ENCODE data around the gene TPD52L1.
"Not testable (repeated sequence)": the region's sequence is repeated elsewhere in the genome, so short reads cannot be mapped to it uniquely, and the experiment has no call there.

TPD52L1 gene

DNA sequence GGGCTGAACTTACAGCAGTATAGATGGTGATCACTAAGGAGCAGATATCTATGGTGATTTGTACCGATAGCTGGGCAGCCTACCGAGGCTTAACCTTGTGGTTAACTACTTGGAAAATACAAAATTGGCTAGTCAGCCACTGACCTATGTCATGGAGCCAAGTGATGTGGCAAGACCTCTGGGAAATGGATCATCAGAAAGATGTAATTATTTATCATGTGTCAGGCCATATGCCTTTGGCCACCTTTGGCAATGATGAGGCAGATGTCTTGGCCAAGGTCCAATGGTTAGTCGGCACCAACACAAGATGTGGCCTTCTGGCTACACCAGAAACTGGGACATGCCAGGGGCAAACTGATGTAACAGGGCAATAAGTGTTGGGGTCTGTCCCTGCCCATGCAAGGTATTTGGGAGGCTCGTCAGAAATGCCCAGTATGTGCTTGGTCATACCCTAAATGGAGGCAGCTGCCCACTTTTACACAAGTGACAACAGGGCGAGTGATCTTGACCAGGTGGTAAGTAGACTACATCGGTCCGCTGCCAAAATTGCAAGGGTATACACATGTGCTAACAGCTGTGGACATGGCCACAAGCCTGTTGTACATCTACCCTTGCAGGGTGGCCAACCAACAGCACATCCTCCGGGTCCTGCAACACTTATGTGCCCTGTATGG, 118.0 kb downstream of the TPD52L1 start:
- no peak for DNase-seq (ENCODE audit: low spot score)

DNA sequence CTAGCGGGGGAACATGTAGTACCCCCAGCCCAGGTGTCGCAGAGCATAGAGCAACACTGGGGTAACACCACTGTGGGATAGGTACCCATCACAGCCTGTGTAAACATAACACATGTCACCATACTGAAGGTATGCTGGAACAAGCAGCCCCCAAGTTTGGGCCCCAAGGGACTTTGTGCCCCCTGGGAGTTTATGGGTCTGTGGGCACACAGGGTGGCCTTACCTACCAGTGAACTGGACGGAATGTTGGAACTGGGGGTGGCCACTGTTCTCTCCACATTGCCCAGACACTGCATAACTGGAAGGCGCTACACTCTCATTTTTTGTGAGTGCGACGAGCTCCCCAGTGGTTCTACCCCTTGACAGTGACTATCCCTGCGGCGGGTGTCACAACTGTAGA, 119.7 kb downstream of the TPD52L1 start:
- DNase-seq (ENCODE audit: low spot score) = no peak

DNA sequence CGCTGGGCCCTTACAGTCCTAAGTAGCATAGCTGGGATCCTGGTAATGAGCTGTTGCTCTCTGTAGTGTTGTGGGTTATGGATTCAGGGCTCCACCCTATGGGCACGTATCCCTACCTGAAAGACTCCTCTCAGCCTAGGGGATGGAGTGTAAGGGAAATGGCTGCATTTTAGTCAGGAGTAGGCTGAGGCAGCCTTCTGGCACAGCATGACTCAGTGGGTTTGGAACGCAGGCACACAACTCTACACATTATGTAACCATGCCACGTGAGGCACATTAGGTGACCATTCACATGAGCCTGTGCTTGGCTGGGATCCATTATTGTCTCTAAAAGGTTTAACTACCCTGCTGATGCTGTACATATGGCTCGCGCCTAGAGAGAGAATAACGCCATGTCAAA, 120.4 kb downstream of the TPD52L1 start:
- no peak for DNase-seq (ENCODE audit: low spot score)

DNA sequence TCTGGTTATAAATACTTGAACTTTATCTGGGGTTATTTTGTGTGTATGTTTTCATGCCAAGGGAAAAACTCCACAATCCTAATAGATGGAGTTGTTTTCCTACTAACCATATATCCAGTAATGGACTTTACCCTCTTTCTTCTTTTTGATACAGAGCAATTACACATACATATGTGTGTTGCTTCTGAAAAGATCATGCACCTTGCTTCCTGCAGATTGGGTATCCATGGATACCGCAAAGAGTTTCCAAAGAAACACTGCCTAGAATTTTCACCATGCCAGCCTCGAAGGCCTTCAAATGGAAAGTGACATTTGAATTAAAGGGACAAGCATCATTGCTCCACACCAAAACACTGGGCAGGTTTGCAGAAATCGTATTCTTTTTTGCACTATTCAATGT, 121.4 kb downstream of the TPD52L1 start:
- DNase-seq (ENCODE audit: low spot score) = no peak

DNA sequence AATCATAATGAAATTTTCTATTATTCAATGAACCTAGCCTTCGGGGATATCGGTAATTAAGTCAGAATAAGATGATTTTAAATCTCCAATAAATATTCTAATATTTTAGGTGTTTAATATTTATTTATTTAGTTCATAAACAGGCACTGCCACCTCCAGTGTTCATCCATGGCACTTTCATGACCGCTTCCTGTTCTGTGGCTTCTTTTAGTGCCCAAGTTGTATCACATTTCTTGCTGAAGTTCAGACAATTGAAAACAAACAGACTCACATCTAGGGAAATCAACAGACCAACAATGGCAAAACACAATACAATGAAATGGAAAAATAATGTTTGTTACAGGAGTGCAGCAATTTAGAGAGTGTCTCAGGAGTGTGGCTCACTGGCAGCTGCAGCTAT, 122.2 kb downstream of the TPD52L1 start:
- DNase-seq (ENCODE audit: low spot score) = no peak

DNA sequence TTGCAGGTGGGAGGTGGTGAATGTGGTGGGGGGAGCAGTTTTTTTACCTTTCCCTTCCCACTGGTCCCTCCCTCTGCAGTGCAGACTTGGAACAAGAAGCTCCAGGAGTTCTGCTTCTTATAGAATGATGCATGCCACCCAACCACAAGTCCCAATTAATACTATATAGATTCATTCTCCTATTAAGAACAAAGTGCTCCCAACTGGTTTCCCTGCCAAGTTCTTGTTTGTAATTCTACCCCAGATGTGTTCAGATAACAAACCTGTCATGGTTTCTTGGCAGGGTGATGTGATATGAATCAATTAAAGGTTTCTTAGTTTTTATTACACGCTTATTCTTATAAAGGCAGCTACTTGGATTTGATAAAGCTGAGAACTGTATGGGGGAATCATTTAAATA, 124.3 kb downstream of the TPD52L1 start:
- no peak for DNase-seq (ENCODE audit: low spot score)

DNA sequence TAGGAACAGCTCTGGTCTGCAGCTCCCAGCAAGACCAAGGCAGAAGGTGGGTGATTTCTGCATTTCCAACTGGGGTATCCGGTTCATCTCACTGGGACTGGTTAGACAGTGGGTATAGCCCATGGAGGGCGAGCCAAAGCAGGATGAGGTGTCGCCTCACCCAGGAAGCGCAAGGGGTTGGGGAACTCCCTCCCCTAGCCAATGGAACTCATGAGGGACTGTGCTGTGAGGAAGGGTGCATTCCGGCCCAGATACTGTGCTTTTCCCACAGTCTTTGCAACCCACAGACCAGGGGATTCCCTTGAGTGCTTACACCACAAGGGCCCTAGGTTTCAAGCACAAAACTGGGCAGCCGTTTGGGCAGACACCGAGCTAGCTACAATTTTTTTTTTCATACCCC, 126.4 kb downstream of the TPD52L1 start:
- no peak for DNase-seq (ENCODE audit: low spot score)

DNA sequence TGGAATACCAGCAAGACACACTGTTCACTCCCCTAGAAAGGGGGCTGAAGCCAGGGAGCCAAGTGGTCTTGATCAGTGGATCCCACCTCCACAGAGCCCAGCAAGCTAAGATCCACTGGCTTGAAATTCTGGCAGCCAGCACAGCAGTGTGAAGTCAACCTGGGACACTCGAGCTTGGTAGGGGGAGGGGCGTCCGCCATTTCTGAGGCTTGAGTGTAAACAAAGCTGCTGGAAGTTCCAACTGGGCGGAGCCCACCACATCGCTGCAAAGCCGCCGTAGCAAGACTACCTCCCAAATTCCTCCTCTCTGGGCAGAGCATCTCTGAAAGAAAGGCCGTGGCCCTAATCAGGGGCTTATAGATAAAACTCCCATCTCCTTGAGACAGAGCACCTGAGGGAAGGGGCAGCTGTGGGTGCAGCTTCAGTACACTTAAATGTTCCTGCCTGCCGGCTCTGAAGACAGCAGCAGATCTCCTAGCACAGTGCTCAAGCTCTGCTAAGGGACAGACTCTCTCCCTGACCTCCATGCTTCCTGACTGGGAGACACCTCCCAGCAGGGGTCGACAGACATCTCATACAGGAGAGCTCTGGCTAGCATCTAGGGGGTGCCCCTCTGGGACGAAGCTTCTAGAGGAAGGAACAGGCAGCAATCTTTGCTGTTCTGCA, 126.9 kb downstream of the TPD52L1 start:
- not testable (repeated sequence) for DNase-seq (ENCODE audit: low spot score)

DNA sequence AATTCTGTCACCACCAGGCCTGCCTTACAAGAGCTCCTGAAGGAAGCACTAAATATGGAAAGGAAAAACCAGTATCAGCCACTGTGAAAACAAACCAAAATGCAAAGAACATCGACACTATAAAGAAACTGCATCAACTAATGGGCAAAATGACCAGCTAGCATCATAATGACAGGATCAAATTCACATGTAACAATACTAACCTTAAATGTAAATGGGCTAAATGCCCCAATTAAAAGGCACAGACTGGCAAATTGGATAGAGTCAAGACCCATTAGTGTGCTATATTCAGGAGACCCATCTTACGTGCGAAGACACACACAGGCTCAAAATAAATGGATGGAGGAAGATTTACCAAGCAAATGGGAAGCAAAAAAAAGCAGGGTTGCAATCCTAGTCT, 128.9 kb downstream of the TPD52L1 start:
- not testable (repeated sequence) for DNase-seq (ENCODE audit: low spot score)

DNA sequence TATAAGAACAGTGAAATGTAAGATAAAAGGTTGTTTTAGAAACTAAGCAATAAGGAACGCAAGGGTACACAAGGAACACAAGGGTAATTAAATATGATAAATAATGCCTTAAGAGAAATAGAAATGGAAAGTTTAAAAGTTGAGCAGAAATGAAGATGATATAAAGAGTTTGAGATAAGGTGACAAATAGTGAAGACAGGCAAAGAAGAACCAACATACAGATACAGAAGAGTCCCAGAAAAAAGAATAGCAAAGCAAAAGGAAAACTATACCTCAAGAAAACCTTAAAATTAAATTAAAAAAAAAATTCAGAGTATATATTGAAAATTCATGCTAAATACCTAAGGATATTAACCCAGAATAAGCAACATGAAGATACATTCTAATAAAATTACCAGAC, 131.8 kb downstream of the TPD52L1 start:
- DNase-seq (ENCODE audit: low spot score) = no peak

DNA sequence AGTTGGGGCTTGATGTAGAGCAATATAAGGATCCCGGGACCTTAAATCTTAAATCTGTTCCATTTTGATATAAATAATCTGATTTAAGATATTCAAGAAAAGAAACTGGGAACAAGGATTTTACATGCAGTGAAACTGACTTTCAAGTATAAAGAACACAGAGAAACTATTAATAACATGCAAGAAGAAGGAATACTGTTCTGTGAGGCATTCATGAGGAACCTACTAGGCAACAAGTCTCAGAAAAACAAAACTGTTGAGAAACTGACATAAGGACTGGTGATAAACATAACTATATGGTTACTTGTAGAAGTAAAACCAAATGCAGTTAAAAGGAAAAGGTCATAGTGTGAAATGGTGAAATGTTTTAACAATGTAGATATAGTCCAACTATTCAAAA, 132.4 kb downstream of the TPD52L1 start:
- no peak for DNase-seq (ENCODE audit: low spot score)

DNA sequence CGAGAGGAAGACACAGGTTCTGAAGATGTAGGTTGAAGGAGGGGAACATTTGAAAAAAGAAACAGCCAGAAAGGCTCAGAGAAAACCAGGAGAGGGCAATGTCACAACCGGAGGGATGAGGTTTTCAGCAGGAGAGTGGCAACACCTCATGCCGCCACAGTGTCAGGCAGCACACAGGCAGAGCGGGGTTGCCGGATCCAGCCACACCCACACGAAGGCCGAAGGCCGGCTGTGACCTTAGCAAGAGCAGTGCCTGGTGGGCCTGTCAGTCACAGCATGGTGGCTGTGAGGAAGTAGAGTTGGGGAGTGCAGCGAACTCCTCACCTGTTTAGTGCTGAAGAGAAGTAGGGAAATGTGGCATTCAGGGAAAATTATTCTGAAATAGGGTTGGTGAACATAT, 134.1 kb downstream of the TPD52L1 start:
- DNase-seq (ENCODE audit: low spot score) = no peak

DNA sequence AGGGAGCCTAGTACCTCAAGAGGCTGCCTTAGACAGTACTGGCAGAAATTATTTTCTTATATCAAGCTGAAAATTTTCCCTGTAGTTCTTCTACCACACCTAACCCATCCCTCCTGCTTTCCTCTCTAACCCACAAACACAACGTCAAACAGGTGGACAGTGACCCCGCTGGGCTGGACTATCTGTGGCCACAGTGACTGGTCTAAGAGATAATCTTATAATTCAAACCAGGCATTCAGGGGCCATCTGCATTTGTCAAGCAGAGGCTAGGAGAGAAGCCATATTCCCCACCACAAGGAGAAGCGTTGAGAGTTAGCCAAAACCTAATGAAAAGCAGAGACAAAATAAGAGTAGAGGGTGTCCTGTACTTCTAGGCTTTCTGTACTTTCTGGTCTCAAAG, 140.0 kb downstream of the TPD52L1 start:
- no peak for DNase-seq (ENCODE audit: low spot score)

DNA sequence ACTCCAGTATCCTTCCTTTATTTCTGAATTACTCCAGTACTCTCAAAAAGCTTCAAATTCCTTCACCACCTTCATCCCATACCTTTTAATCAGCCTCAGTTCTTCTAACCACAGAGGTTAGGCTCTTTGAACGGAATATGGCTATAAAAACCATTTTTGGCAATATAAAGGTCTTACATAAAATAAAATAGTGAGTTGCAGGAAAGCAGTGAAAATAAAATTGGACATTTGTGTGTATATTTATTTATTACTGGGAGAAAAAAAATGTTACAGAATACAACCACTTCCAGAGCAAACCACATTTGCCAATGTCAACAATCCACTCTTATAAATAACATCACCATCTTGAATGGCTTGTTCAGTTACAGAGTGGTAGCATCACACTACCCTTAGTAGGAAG, 140.5 kb downstream of the TPD52L1 start:
- no peak for DNase-seq (ENCODE audit: low spot score)

DNA sequence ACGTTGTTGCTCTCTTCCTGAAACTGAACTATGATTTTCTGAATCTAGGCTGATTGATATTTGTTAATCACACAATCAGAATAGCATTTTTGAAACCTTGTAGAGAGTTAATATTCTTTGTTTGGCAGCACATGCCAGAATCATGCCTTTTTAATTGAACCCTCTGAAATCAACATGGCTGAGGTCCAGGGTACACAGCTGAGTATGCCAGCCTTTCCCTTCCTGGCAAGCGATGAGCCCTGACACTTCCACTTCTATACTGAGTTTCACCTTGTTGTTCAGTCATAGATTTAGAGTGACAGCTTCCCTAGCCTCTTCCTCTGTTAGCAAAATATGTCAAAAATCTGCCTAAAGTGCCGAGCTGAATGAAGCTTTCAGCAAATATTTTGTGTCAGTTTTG, 141.4 kb downstream of the TPD52L1 start:
- no peak for DNase-seq (ENCODE audit: low spot score)

DNA sequence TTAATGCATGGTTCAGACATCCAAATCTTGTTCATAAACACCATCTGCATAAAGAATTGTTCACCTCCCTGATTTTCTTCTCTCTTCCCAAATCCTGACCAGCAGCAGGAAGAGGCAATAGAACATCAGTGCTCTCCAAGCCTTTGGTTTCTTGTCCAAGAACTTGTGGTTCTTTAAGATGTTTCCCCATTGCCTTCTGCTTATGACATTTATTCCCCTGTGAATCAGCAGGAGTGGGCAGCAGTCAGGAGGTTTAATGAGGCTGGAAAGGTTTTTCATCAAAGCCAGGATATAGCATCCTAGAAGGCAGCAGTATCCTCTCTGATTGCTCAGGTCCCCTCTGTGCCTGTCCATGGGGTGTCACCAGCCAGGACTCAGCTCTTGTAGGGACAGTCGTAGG, 142.9 kb downstream of the TPD52L1 start:
- DNase-seq (ENCODE audit: low spot score) = no peak

DNA sequence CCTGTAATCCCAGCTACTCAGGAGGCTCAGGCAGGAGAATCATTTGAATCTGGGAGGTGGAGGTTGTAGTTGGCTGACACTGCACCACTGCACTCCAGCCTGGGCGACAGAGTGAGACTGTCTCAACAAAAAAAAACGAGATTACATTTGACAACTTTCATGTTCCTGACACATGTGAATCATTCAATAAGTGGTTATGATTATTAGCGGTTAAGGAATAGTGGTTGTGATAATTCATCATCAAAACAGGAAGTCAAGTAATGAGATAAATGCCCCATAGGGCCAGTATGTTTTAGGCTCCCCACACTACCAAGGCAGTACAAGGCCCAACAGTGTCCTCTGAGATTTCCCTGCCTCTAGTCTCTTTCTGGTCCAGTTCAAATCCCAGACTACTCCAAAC, 145.7 kb downstream of the TPD52L1 start:
- no peak for DNase-seq (ENCODE audit: low spot score)

DNA sequence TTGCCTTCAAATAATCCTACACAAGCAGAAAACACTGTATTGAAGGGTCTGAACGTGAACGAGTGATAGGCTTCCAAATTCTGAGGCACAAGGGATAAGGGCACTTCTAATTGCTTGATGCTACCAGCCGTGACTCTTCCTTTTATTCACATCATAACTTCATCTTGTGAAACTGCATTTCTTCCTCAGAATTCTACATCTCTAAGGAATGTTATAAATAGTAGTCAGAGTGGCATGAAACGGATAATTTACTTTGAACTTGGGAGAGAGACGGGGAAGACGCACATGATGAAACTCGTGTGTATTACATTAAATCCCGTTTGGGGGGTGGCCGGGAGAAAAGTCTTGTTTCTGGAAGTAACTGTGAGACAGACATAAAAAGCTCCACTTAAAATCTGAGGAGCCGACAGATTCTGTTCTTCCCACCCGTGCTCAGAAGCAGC, 147.4 kb downstream of the TPD52L1 start:
- peak; percentile 35 for DNase-seq (ENCODE audit: low spot score)

DNA sequence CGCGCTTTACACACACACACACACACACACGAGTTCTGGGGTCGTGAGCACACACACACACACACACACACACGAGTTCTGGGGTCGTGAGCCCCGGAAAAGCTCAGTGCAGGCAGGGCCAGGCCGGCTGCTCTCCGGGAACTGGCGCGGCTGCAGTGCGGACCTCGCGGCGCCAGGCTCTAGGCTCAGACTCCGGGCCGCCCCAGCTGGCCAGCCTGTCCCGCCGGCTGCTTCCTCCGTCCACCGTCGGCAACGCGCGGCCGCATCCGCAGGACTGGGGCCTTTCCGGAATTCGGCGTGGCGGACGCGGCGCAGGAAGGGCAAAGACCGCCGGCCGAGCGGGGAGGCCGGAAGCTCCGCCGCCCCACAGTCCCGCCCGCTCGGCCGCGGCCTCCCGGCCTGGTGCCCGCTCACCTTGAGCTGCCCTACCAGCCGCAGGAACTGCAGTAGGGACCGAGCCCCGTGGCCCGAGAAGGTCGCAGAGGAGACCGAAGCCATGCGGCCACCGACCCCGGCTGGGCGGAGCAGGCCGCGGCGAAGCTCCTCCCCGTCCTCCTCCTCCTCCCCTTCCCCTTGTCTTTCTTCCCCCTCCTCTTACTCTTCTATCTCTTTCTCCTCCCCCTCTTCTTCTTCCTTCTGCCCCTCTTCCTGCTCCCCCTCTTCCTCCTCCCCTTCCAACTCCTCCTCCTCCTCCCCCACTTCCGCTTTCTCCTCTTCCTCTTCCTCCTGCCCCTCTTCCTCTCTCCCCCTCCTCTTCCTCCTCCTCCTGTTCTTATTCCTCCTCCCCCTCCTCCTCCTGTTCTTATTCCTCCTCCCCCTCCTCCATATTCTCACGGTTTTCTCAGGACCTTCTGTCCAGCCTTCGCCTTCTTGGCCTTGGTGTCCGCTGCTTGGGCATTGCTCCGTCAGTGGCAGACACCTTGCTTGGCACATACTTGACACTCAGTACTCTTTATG, 148.1 kb downstream of the TPD52L1 start, which contains the start of gene HDDC2:
HDDC2 (minus strand) TSS at position 533 of the 957 bp plus-strand sequence; CDS start at position 498, 35 bp downstream.
- DNase-seq (ENCODE audit: low spot score) = peak; percentile 64

DNA sequence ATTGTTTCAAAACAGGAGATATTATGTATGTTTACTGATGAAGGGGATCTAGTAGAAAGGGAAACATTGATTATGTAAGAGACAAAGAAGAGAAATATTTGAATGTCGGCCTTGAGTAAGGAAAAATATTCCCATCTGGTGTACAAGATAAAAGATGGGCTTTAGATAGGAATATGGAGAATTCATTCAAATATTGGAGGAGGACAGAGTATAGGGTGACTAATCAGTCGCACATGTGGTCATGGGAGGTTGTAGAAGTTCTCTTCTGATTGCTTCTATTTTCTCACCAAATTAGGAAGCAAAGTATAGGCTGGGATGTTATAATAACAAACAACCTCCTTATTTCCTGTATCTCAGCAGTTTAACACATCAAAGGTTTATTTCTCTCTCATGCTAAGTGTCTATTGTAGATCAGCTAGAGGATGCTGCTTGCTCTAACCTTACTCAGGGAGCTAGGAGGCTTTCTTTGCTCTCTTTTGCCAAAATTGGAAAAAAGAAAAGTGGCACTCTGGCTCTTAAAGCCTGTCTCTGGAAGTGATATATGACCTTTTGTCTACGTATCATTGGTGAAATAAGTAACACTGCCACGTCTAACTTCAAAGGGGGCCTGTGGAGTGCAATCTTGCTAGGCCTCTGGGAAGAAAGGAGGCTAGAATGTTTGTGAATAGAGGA, 149.4 kb downstream of the TPD52L1 start:
- no peak for DNase-seq (ENCODE audit: low spot score)

DNA sequence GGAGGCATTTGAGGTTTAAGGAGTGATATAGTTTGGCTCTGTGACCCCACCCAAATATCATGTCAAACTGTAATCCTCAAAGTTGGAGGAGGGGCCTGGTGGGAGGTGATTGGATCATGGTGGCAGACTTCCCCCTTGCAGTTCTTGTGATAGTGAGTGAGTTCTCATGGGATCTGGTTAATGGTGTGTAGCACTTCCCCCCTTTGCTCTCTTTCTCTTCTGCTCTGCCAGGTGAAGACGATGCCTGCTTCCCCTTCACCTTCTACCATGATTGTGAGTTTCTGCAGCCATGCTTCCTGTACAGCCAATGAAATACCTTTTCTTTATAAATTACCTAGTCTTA, 149.9 kb downstream of the TPD52L1 start:
- no peak for DNase-seq (ENCODE audit: low spot score)

DNA sequence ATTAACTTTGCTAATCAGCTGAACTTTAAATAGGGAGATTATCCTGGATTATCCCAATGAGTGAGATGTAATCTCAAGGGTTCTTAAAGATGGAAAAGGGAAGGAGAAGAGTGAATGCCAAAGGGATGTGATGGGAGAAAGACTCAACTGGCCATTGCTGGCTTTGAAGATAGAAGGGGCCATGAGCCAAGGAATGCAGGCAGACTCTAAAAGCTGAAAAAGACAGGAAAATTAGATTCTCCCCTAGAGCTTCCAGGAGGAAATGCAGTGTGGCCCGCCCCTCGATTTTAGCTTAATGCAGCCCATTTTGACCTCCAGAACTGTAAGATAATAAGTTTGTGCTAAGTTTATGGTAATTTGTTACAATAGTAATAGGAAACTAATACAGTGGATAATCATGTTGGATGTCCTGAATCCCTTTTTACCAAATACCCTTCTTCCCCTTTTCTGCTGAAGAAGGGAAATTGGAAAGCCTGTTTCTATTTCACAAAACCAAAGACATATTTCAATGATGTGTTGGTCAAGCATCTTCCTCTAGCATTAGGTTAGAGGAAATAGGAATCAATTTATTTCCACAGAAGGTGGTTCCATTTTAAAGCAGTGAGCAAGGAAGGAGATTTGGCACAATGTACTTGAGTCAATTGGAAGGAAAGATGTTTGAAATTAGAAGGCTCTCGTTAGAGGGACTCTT, 151.5 kb downstream of the TPD52L1 start:
- no peak for DNase-seq (ENCODE audit: low spot score)
